ENCODE results near the gene GSG1L.

DNA sequence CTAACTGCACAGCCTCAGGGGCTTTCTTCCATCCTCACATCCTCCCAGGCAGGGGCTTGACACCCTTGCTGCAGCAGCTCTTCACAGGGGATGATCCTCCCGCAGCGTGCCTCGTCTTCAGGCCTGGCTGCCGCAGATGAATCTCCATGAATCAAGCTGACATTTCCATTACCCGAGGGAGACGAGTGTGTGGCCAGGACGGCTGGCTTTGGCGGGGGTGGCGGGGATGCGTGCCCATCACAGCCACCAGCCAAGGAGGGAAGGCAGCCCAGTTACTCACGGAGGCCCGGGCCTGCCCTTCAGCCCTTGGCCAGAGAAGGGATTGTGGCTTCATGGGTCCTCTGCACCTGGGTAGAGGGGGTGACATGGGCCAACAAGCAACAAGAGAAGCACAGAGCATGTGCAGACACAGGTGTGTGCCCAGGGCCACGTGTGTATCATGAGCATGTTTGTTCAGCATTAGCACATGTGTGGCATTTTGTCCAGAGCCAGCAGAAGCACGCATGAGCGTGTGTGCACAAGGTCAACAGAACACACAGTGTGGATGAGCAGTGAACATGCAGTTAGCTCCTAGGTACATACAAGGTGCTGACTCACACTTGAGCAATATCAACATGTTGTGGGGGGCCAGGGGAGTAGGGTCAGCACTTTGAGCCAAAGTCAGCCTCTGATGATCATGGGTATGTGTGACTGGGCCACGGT lies 277.1 kb downstream of the GSG1L start:
- no peak for TF ChIP-seq EZH2 (IDR thresholded peaks at IDR 0.05; ENCODE audit: borderline replicate concordance)
- no peak for TF ChIP-seq CTCF (IDR thresholded peaks at IDR 0.05; ENCODE audit: poor library complexity)
- no peak for TF ChIP-seq EZH2phosphoT487 (IDR thresholded peaks at IDR 0.05; ENCODE audit: low read depth, severe bottlenecking, unreplicated experiment)
